ENCODE measurements around the gene TCERG1L. TPM values are rescaled to one million over a fixed set of nuclear protein-coding genes. Genes with fewer than 3 reads are reported as not detected.

The TCERG1L gene
- total RNA-seq, 2 donors from 2014 or later, result 1.6 to 4.5 TPM

DNA sequence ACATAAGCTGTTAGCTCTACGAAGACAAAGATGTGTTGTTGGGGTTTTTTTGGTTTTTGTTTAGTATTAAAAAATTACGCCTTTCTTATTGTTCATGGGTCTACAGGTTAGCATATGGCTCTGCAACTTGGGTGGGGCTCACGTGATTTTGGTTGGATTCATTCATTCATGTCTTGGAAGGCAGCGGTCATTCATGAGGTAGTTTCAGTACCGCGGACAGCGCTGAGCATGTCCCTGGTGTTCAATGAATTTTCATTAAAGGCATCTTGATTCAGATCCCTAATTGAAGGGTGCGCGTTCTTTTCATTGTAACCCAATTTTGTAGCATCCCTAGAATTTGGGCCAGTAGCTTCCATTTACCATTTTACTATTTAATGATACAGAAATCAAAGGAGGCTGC lies 42.9 kb upstream of the TCERG1L start:
- Mint-ChIP-seq H3K9me3 (no peaks in the 10 kb centered on the region), H3K4me1 (no peaks in the 10 kb centered on the region), H3K36me3 (ENCODE audit: low read depth) (no peaks in the 10 kb centered on the region)

DNA sequence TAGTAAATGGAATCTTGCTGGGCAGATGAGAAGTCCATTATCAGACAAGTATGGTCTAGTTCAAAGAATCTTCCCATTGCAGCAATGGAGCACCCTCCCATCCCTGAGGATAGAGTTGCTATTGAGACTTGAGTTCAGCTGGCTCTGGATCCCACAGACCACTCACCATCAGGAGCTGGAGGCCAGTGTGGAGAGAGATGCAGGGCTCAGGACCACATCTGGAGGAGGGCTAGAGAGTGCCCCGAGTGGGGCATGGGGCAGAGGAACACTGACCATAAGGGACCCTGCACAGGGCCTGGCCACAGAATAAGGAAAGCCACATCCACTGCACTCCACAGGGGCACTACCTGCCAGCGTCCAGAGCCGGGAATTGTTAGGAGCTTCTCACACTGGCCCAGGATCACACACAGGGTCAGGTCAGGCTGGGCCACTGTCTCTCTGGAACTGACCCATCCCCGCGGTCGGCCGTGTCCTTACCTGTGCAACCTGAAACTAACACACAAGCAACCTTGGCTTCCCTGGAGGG lies 41.3 kb upstream of the TCERG1L start:
- no peaks in the 10 kb centered on the region for H3K27me3 ChIP-seq (ENCODE audit: control insufficient read depth, insufficient read depth, low read length, poor library complexity, severe bottlenecking)
- no peaks in the 10 kb centered on the region for H3K4me1 ChIP-seq (ENCODE audit: control insufficient read depth, insufficient read depth, low read length)
- H3K9me3 ChIP-seq (ENCODE audit: control insufficient read depth, low read length), result no peaks in the 10 kb centered on the region
- no peaks in the 10 kb centered on the region for H3K36me3 ChIP-seq (ENCODE audit: control insufficient read depth, insufficient read depth, low read length)
- 92 to 97% methylated on average over 6 to 7 of the region's 7 CpGs for WGBS, 2 experiments (ENCODE audit: insufficient coverage in 1 of 2, insufficient read length in 1 of 2)
- no peak overlapping the region for H3K4me3 ChIP-seq (ENCODE audit: low read length)
- Mint-ChIP-seq H3K36me3 (ENCODE audit: low read depth) (no peaks in the 10 kb centered on the region), H3K27ac (no peak overlapping the region), H3K9me3 (no peaks in the 10 kb centered on the region), H3K4me3 (no peak overlapping the region), H3K27me3 (ENCODE audit: insufficient read depth) (no peaks in the 10 kb centered on the region), H3K4me1 (no peaks in the 10 kb centered on the region)
- no peak overlapping the region for H3K9ac ChIP-seq (ENCODE audit: extremely low read depth, low read length, poor library complexity, severe bottlenecking)
- TF ChIP-seq, protein P1, sequence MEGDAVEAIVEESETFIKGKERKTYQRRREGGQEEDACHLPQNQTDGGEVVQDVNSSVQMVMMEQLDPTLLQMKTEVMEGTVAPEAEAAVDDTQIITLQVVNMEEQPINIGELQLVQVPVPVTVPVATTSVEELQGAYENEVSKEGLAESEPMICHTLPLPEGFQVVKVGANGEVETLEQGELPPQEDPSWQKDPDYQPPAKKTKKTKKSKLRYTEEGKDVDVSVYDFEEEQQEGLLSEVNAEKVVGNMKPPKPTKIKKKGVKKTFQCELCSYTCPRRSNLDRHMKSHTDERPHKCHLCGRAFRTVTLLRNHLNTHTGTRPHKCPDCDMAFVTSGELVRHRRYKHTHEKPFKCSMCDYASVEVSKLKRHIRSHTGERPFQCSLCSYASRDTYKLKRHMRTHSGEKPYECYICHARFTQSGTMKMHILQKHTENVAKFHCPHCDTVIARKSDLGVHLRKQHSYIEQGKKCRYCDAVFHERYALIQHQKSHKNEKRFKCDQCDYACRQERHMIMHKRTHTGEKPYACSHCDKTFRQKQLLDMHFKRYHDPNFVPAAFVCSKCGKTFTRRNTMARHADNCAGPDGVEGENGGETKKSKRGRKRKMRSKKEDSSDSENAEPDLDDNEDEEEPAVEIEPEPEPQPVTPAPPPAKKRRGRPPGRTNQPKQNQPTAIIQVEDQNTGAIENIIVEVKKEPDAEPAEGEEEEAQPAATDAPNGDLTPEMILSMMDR (conservative IDR thresholded peaks at IDR 0.05), result no peak
- no peak overlapping the region for H3K27ac ChIP-seq (ENCODE audit: low read depth, low read length)
- DNase-seq, result no peak

More for the DNA sequence above, 42.9 kb upstream of the TCERG1L start:
- no peaks in the 10 kb centered on the region for H3K4me1 ChIP-seq (ENCODE audit: control insufficient read depth, insufficient read depth, low read length)
- H3K36me3 ChIP-seq (ENCODE audit: control insufficient read depth, insufficient read depth, low read length), result no peaks in the 10 kb centered on the region
- peak; percentile 82 for DNase-seq
- H3K9ac ChIP-seq (ENCODE audit: extremely low read depth, low read length, poor library complexity, severe bottlenecking), result no peak overlapping the region
- H3K27me3 ChIP-seq (ENCODE audit: control insufficient read depth, insufficient read depth, low read length, poor library complexity, severe bottlenecking), result no peaks in the 10 kb centered on the region
- H3K9me3 ChIP-seq (ENCODE audit: control insufficient read depth, low read length), result no peaks in the 10 kb centered on the region
- no peak overlapping the region for H3K4me3 ChIP-seq (ENCODE audit: low read length)
- WGBS, 2 experiments (ENCODE audit: insufficient coverage in 1 of 2, insufficient read length in 1 of 2), result 48 to 59% methylated on average over 8 to 9 of the region's 9 CpGs
- no peak overlapping the region for H3K27ac Mint-ChIP-seq
- TF ChIP-seq, protein P1 (conservative IDR thresholded peaks at IDR 0.05), result no peak
- no peak overlapping the region for H3K4me3 Mint-ChIP-seq
- no peak overlapping the region for H3K27ac ChIP-seq (ENCODE audit: low read depth, low read length)
- H3K27me3 Mint-ChIP-seq (ENCODE audit: insufficient read depth), result no peaks in the 10 kb centered on the region

DNA sequence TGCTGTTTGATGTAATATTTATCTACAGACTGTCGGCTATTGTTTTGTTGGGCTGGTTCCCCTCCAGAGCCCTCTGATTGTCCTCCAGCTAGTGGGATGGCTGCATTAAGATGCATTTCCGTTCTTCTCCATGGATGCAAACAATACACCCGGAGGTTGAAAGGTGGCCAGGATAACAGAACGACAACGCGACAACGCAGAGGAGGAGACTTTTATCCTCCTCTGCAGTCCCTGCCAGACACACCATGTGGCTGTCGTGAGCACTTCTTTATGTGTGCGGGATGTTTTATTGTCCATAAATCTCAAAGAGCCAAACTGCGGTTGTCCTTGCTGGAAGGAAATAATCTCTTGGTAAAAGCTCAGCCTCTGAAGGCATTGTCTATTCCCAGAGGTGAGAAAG lies 39.1 kb upstream of the TCERG1L start:
- no peaks in the 10 kb centered on the region for H3K36me3 ChIP-seq (ENCODE audit: control insufficient read depth, insufficient read depth, low read length)
- Mint-ChIP-seq H3K4me3 (no peak overlapping the region), H3K36me3 (ENCODE audit: low read depth) (no peaks in the 10 kb centered on the region), H3K27me3 (ENCODE audit: insufficient read depth) (no peaks in the 10 kb centered on the region), H3K27ac (no peak overlapping the region), H3K9me3 (no peaks in the 10 kb centered on the region), H3K4me1 (no peaks in the 10 kb centered on the region)
- H3K4me1 ChIP-seq (ENCODE audit: control insufficient read depth, insufficient read depth, low read length), result no peaks in the 10 kb centered on the region
- H3K4me3 ChIP-seq (ENCODE audit: low read length), result no peak overlapping the region
- 71 to 83% methylated on average over 10 of the region's 10 CpGs for WGBS, 2 experiments (ENCODE audit: insufficient coverage in 1 of 2, insufficient read length in 1 of 2)
- no peak overlapping the region for H3K27ac ChIP-seq (ENCODE audit: low read depth, low read length)
- no peak overlapping the region for H3K9ac ChIP-seq (ENCODE audit: extremely low read depth, low read length, poor library complexity, severe bottlenecking)
- TF ChIP-seq, protein P1 (conservative IDR thresholded peaks at IDR 0.05), result no peak
- H3K9me3 ChIP-seq (ENCODE audit: control insufficient read depth, low read length), result no peaks in the 10 kb centered on the region
- H3K27me3 ChIP-seq (ENCODE audit: control insufficient read depth, insufficient read depth, low read length, poor library complexity, severe bottlenecking), result no peaks in the 10 kb centered on the region
- no peak for DNase-seq

Data from endodermal cell (in vitro differentiated cells).